Ovary (tissue), 9 donors: Measurements from ENCODE around the gene TRANK1. TPM values are rescaled to one million over a fixed set of nuclear protein-coding genes. Genes with fewer than 3 reads are reported as not detected.

Source experiments
- DNase-seq, 5 donors: peaks; one replicate each; pipeline ENCODE4 v3.0.0-alpha.2; 2019 to 2020
- H3K27ac ChIP-seq, 2 donors: fragments of 200-600 bp; one replicate each; pipeline versions ENCODE4 v1.5.1 to v1.8.0; 2019 to 2022
- H3K27me3 ChIP-seq: fragments of 200-600 bp; one replicate; pipeline ENCODE4 v1.8.0; 2022
- H3K36me3 ChIP-seq: fragments of 200-600 bp; sonication (generic); one replicate; pipeline ENCODE4 v1.5.1; 2019
- H3K4me1 ChIP-seq: one replicate; pipeline ENCODE4 v1.8.1; 2013; ENCODE audit warnings: mild to moderate bottlenecking, moderate library complexity; ENCODE audit not compliant: insufficient read depth
- H3K4me3 ChIP-seq: fragments of 200-600 bp; sonication (generic); one replicate; pipeline ENCODE4 v1.5.1; 2017
- H3K9me3 ChIP-seq, 2 donors: fragments of 200-600 bp in 1 of 2; sonication (generic) in 1 of 2; one replicate each; pipeline versions ENCODE4 v1.5.1 to v1.8.1; 2013 to 2019; ENCODE audit warnings: mild to moderate bottlenecking in 1 of 2, moderate library complexity in 1 of 2
- EP300 ChIP-seq: sonication (generic); formaldehyde crosslinking; IDR thresholded peaks from one replicate; pipeline ENCODE4 v1.6.1; 2017; ENCODE audit warnings: antibody characterized with exemption
- POLR2A ChIP-seq: fragments of 450-650 bp; IDR thresholded peaks from one replicate; pipeline ENCODE4 v1.6.1; 2017; ENCODE audit warnings: antibody characterized with exemption, mild to moderate bottlenecking, moderate library complexity
- WGBS, 3 donors: extraction: QIAGEN DNeasy Blood & Tissue Kit in 1 of 3; methylation state at CpG; one replicate each; pipeline versions ENCODE4 v1.1.5 to v1.1.7; 2013 to 2017; 5-methylcytosine and 5-hydroxymethylcytosine counted together
- intact Hi-C, 4 donors: fragments of 100-400 bp; cut with DNase I; formaldehyde crosslinking; loops; one replicate each; pipeline versions ENCODE4 v1.11.0 to v1.15.1; 2022 to 2023
- polyA plus RNA-seq, 2 donors: library from polyadenylated mRNA; stranded (reverse); fragments of 200-250 nt in 1 of 2; fragments of 350-450 nt in 1 of 2; fragmentation: Illumina TruSeq in 1 of 2; extraction: RNeasy Lipid Tissue Mini Kit (QIAGEN cat#74804) in 1 of 2; gene quantifications; one replicate each; pipeline ENCODE4 v1.2.3, GENCODE V29; 2013 to 2014
- total RNA-seq, 7 donors: library from RNA; depleted of rRNA in 2 of 7; stranded (reverse); fragments of >200 nt in 2 of 7; fragmentation: NEBNext Ultra II Directional in 3 of 7; extraction: Animal tissue kit (Norgen Biotek cat#: 25700) in 3 of 7; gene quantifications; one replicate each; pipeline versions ENCODE4 v1.1.0 to v1.2.4, GENCODE V29; 2016 to 2023
- TF ChIP-seq, protein P1 (sequence below), 3 donors: fragments of 450-650 bp in 2 of 3; fragments of 200-600 bp in 1 of 3; IDR thresholded peaks; one replicate each; pipeline versions ENCODE4 v1.5.1 to v1.8.0; 2016 to 2022; ENCODE audit warnings: antibody characterized with exemption in 3 of 3, mild to moderate bottlenecking in 1 of 3
- donor health status: DM: no; HTN: no; CAD: no; lungs with moderate emphysema.
- donor health status: DM: no; HTN: no; CAD: no.
- donor health status: Bipolar disorder and iron deficiency.
- donor health status: DM: yes; HTN: yes; CAD: no.
- donor health status: DM: no; HTN: no; CAD: no.
- donor health status: DM: yes; HTN: yes; CAD: no.

The TRANK1 gene
- total and polyA plus RNA-seq, 9 donors, result 10.7 to 42.4 (median 24.6) TPM

DNA sequence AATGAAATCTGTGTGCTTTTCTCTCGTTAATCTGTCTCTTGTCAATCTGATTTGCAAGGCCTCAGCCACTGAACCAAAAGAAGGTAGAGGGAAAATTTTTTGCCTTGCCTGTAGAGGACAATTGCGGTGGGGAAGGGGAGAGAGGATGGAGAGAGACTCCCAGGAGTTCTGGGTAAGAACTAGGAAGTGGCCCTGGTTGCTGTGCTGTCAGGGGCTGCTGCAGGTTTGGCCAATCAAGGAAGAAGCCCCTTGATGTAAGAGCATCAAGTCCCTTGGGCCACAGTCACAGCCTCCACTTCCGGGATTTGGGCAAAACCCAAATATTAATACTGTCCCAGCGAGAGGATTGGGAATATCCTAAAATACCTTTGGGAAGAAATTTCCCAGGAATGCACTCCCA lies 43.3 kb downstream of the TRANK1 start:
- WGBS, 3 donors, result 89 to 93% (median 92%) methylated on average over 4 of the region's 4 CpGs
- intact Hi-C loops, result no loop called here
- no peak for TF ChIP-seq EP300
- TF ChIP-seq, protein P1, sequence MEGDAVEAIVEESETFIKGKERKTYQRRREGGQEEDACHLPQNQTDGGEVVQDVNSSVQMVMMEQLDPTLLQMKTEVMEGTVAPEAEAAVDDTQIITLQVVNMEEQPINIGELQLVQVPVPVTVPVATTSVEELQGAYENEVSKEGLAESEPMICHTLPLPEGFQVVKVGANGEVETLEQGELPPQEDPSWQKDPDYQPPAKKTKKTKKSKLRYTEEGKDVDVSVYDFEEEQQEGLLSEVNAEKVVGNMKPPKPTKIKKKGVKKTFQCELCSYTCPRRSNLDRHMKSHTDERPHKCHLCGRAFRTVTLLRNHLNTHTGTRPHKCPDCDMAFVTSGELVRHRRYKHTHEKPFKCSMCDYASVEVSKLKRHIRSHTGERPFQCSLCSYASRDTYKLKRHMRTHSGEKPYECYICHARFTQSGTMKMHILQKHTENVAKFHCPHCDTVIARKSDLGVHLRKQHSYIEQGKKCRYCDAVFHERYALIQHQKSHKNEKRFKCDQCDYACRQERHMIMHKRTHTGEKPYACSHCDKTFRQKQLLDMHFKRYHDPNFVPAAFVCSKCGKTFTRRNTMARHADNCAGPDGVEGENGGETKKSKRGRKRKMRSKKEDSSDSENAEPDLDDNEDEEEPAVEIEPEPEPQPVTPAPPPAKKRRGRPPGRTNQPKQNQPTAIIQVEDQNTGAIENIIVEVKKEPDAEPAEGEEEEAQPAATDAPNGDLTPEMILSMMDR (IDR thresholded peaks at IDR 0.05), result no peak
- Histone ChIP-seq H3K36me3 (no peaks in the 10 kb centered on the region), H3K27ac (no peak overlapping the region), H3K9me3 (no peaks in the 10 kb centered on the region), H3K4me3 (no peak overlapping the region), H3K27me3 (no peaks in the 10 kb centered on the region), H3K4me1 (no peaks in the 10 kb centered on the region)
- no peak for DNase-seq

DNA sequence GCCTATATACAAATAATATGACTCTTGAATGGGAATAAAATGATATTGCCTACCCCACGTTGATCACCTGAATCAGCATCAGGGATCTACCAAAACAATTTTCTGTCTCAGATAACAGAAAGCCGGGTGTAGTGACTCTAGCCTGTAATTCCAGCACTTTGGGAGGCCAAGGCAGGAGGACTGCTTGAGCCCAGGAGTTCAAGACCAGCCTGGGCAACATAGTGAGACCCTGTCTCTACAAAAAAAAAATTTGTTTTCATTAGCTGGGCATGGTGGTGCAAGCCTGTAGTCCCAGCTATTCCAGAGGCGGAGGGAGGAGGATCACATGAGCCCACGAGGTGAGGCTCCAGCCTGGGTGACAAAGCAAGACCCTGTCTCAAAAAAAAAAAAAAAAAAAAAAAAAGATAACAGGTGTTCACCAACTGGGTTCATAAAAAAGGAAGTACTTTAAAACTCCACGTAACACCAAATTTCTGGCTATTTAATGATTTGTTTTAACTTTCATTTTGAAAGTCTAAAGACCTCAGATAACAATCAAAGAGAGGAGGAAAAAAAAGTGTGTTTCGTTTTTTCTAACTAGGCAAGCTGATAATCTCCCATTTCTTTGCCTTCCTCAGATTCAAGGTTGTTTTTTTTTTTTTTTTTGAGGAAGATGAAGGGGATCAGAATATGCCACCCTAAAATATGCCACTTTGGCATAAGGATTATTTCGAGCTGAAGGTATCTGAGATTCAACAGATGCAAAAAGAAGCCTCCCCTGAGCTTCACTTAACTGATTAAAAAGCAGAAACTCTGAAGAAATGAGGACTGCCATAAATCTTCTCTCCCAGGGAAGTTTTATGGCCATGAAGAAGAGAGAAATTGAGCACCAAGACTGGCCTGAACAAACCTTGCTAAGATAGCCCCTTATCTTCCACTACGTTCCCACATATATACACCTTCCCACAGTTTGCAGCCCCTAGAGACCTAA lies 44.1 kb downstream of the TRANK1 start:
- intact Hi-C loops, result no loop called here
- H3K36me3 ChIP-seq, result no peaks in the 10 kb centered on the region
- H3K27ac ChIP-seq, result no peak overlapping the region
- H3K4me3 ChIP-seq, result no peak overlapping the region
- no peaks in the 10 kb centered on the region for H3K27me3 ChIP-seq
- 87 to 92% (median 89%) methylated on average over 8 of the region's 8 CpGs for WGBS, 3 donors
- no peak for DNase-seq
- no peaks in the 10 kb centered on the region for H3K4me1 ChIP-seq
- H3K9me3 ChIP-seq, result no peaks in the 10 kb centered on the region
- TF ChIP-seq POLR2A (no peak), EP300 (no peak)
- TF ChIP-seq, protein P1 (IDR thresholded peaks at IDR 0.05), result no peak

DNA sequence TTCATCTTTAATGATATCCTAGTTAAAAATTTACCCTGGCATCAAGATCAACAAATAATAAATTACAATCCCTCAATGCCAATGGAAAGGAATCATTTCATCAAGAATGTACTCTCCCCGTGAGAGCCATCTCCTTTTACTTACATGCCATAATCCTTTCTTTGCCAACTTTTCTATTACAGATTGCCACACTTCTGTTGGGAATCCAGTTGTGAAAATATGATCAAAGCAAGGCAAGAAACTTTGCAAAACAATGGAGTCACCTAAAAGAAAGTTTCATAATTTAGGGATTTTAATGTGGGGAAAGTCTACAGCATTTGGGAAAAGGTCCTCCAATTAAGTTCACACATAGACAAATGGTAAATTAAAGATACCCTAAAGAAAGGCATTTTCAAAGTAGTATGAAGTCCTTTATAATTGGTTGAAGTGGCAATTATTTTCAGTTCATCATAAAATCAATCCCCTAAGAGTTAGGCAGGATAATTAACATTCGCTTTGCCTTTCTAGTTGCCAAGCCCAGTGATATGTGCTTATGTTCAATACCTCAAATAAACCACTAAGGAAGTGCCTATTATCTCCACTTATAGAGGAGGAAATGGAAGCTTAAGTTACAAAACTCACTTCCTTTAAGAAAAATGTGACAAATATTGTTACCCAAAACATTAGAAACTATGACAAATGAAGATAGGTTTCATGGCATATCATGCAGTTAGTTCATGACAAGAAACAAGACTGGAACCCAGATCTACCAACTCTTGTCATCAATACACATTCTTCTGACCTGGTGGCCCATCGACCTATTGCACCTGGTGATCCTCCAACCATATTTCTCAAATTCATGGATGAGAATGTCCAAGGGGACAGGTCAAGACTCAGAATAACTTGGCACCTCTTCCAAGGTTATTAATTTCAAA lies 49.1 kb downstream of the TRANK1 start:
- Histone ChIP-seq H3K4me3 (no peak overlapping the region), H3K9me3 (no peaks in the 10 kb centered on the region), H3K4me1 (no peaks in the 10 kb centered on the region), H3K27me3 (no peaks in the 10 kb centered on the region), H3K36me3 (no peaks in the 10 kb centered on the region), H3K27ac (no peak overlapping the region)
- no peak for TF ChIP-seq EP300
- TF ChIP-seq, protein P1 (IDR thresholded peaks at IDR 0.05), result no peak
- 63 to 96% (median 91%) methylated on average over 3 of the region's 3 CpGs for WGBS, 3 donors
- intact Hi-C loops, result no loop called here
- DNase-seq, result no peak

DNA sequence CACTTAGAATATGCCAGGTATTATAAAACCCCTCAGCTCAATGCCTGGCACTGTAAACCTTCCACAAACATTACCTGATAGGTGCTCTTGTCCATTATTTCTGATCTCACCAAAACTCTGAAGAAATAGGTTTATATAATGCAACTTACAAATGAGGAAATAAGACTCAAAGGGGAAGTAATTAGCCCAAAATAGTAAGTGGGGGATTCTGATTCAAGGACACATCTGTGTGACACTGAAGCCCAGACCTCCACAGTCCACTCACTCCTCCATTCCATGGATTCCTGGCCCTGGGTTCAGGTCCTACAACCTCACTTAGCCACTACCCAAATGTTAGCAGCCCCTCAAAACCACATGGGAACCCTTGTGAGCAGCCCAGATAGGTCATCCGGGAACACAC lies 49.9 kb downstream of the TRANK1 start:
- no peak overlapping the region for H3K4me3 ChIP-seq
- no peaks in the 10 kb centered on the region for H3K36me3 ChIP-seq

More for the DNA sequence above, 49.9 kb downstream of the TRANK1 start:
- no peak for DNase-seq
- Histone ChIP-seq H3K9me3 (no peaks in the 10 kb centered on the region), H3K4me1 (no peaks in the 10 kb centered on the region), H3K27me3 (no peaks in the 10 kb centered on the region), H3K27ac (no peak overlapping the region)
- WGBS, 3 donors, result 90 to 95% (median 93%) methylated on average over 1 of the region's 1 CpG
- intact Hi-C loops, result no loop called here
- TF ChIP-seq, protein P1 (IDR thresholded peaks at IDR 0.05), result no peak
- TF ChIP-seq EP300 (no peak), POLR2A (no peak)
